Right renal pelvis (tissue), 4 donors: ENCODE data around the gene FZR1. TPM values are rescaled to one million over a fixed set of nuclear protein-coding genes. Genes with fewer than 3 reads are reported as not detected.

ENCODE experiments used
- DNase-seq, 4 donors: peaks; one replicate each; pipeline ENCODE4 v3.0.0-alpha.2; 2013; ENCODE audit warnings: low read depth in 4 of 4, low spot score in 3 of 4, missing footprints in 1 of 4
- polyA plus RNA-seq, 4 donors: library from polyadenylated mRNA; unstranded; fragments of 120-200 nt; gene quantifications; one replicate each; pipeline ENCODE4 v1.2.1, GENCODE V29; 2013; ENCODE audit not compliant: insufficient read length in 4 of 4

Gene FZR1
- polyA plus RNA-seq: 10 to 100 TPM; 51.4 to 58.8 (median 52.0) TPM

- peak; percentile 95 to 97 (median 96) for DNase-seq
Measured at GRCh38 chr19:3505598-3506383, at the start of gene FZR1. Gene FZR1 (plus strand): TSS chr19:3506311. CDS start chr19:3522990, 16,679 bp downstream.

GRCh38 chr19:3456925-3457527 lies 49.1 kb upstream of the FZR1 start:
- no peak for DNase-seq

- DNase-seq: no peak
Measured at GRCh38 chr19:3457528-3458228, 48.4 kb upstream of the FZR1 start.

- DNase-seq: no peak
Measured at GRCh38 chr19:3458229-3459088, 47.7 kb upstream of the FZR1 start.

GRCh38 chr19:3459089-3459881 lies 46.8 kb upstream of the FZR1 start:
- peak in 1 of 4 donors; percentile 84 for DNase-seq

GRCh38 chr19:3459965-3460582 lies 46.0 kb upstream of the FZR1 start:
- no peak for DNase-seq

- no peak for DNase-seq
Measured at GRCh38 chr19:3462991-3463713, 43.0 kb upstream of the FZR1 start.

GRCh38 chr19:3463714-3464586 lies 42.2 kb upstream of the FZR1 start:
- no peak for DNase-seq

- DNase-seq: no peak
Measured at GRCh38 chr19:3464587-3465235, 41.4 kb upstream of the FZR1 start.

- no peak for DNase-seq
Measured at GRCh38 chr19:3465552-3465951, 40.6 kb upstream of the FZR1 start.

GRCh38 chr19:3466635-3467034 lies 39.5 kb upstream of the FZR1 start:
- DNase-seq: no peak

- DNase-seq: no peak
Measured at GRCh38 chr19:3467437-3468198, 38.5 kb upstream of the FZR1 start.

GRCh38 chr19:3468211-3468610 lies 37.9 kb upstream of the FZR1 start:
- DNase-seq: no peak

GRCh38 chr19:3469638-3470499 lies 36.2 kb upstream of the FZR1 start:
- no peak for DNase-seq

GRCh38 chr19:3470500-3471128 lies 35.5 kb upstream of the FZR1 start:
- DNase-seq: no peak
